HepG2 (cell line): ENCODE data around the gene HYAL2. TPM values are rescaled to one million over a fixed set of nuclear protein-coding genes. Genes with fewer than 3 reads are reported as not detected.
A peak's percentile ranks its signal among the peaks of the same experiment; 100 is the strongest.

ENCODE experiments used
- DNMT3B ChIP-seq: conservative IDR thresholded peaks from 2 replicates; pipeline ENCODE4 v1.6.1; 2016; ENCODE audit warnings: missing biosample characterization, control low read depth
- ERF ChIP-seq: IDR thresholded peaks from 2 replicates; pipeline ENCODE4 v1.6.1; 2018; ENCODE audit warnings: missing biosample characterization, missing genetic modification reagents
- ETS1 ChIP-seq: sonication (generic); formaldehyde crosslinking; IDR thresholded peaks from 2 replicates; pipeline ENCODE4 v1.4.0; 2020; ENCODE audit warnings: missing genetic modification reagents
- HOXD1 ChIP-seq: sonication (generic); formaldehyde crosslinking; IDR thresholded peaks from 2 replicates; pipeline ENCODE4 v1.5.0; 2020; ENCODE audit warnings: missing genetic modification reagents
- KDM1A ChIP-seq: IDR thresholded peaks from 2 replicates; pipeline ENCODE4 v1.6.1; 2016; ENCODE audit warnings: missing compliant biosample characterization
- KDM5B ChIP-seq: sonication (generic); formaldehyde crosslinking; IDR thresholded peaks from 2 replicates; pipeline ENCODE4 v1.4.0; 2020; ENCODE audit warnings: missing genetic modification reagents, mild to moderate bottlenecking, borderline replicate concordance
- KLF13 ChIP-seq: sonication (generic); formaldehyde crosslinking; IDR thresholded peaks from 2 replicates; pipeline ENCODE4 v1.4.0; 2020; ENCODE audit warnings: mild to moderate bottlenecking, missing genetic modification reagents
- MLXIP ChIP-seq: sonication (generic); formaldehyde crosslinking; IDR thresholded peaks from 2 replicates; pipeline ENCODE4 v1.9.0; 2021; ENCODE audit warnings: missing genetic modification reagents, borderline replicate concordance
- MYNN ChIP-seq: sonication (generic); formaldehyde crosslinking; IDR thresholded peaks from 2 replicates; pipeline ENCODE4 v1.4.0; 2020; ENCODE audit warnings: mild to moderate bottlenecking, low read depth, missing genetic modification reagents
- NFKBIZ ChIP-seq: IDR thresholded peaks from 2 replicates; pipeline ENCODE4 v1.6.1; 2018; ENCODE audit warnings: missing genetic modification reagents, missing compliant biosample characterization
- NFYC ChIP-seq: IDR thresholded peaks from 2 replicates; pipeline ENCODE4 v1.6.1; 2016; ENCODE audit warnings: missing genetic modification reagents, missing compliant biosample characterization
- PAF1 ChIP-seq: IDR thresholded peaks from 2 replicates; pipeline ENCODE4 v1.6.1; 2016; ENCODE audit warnings: missing genetic modification reagents, missing compliant biosample characterization
- POGZ ChIP-seq: sonication (generic); formaldehyde crosslinking; IDR thresholded peaks from 2 replicates; pipeline ENCODE4 v1.4.0; 2020; ENCODE audit warnings: mild to moderate bottlenecking, missing genetic modification reagents
- RARA ChIP-seq: IDR thresholded peaks from 2 replicates; pipeline ENCODE4 v1.6.1; 2016; ENCODE audit warnings: missing genetic modification reagents, missing compliant biosample characterization
- SETDB1 ChIP-seq: sonication (generic); formaldehyde crosslinking; IDR thresholded peaks from 2 replicates; pipeline ENCODE4 v1.5.1; 2020; ENCODE audit warnings: missing genetic modification reagents, mild to moderate bottlenecking, borderline replicate concordance
- SKIL ChIP-seq: sonication (generic); formaldehyde crosslinking; IDR thresholded peaks from 2 replicates; pipeline ENCODE4 v1.8.0; 2022; ENCODE audit warnings: missing genetic modification reagents, mild to moderate bottlenecking, moderate library complexity, borderline replicate concordance
- SMAD3 ChIP-seq: sonication (generic); formaldehyde crosslinking; IDR thresholded peaks from 2 replicates; pipeline ENCODE4 v1.4.0; 2020; ENCODE audit warnings: missing genetic modification reagents
- ZBTB37 ChIP-seq: sonication (generic); formaldehyde crosslinking; IDR thresholded peaks from 2 replicates; pipeline ENCODE4 v1.4.0; 2020; ENCODE audit warnings: mild to moderate bottlenecking, missing genetic modification reagents
- ZFP62 ChIP-seq: sonication (generic); formaldehyde crosslinking; IDR thresholded peaks from 2 replicates; pipeline ENCODE4 v1.4.0; 2020; ENCODE audit warnings: missing genetic modification reagents
- ZNF816 ChIP-seq: sonication (generic); formaldehyde crosslinking; IDR thresholded peaks from 2 replicates; pipeline ENCODE4 v1.8.0; 2022; ENCODE audit warnings: missing genetic modification reagents, mild to moderate bottlenecking, borderline replicate concordance
- ZSCAN25 ChIP-seq: sonication (generic); formaldehyde crosslinking; IDR thresholded peaks from 2 replicates; pipeline ENCODE4 v1.8.0; 2022; ENCODE audit warnings: mild to moderate bottlenecking, missing genetic modification reagents
- ZSCAN31 ChIP-seq: sonication (generic); formaldehyde crosslinking; IDR thresholded peaks from 2 replicates; pipeline ENCODE4 v1.5.0; 2020; ENCODE audit warnings: low read depth, mild to moderate bottlenecking, missing genetic modification reagents
- ZSCAN9 ChIP-seq: IDR thresholded peaks from 2 replicates; pipeline ENCODE4 v1.6.1; 2016; ENCODE audit warnings: borderline replicate concordance
- polyA plus RNA-seq, 8 experiments: library from polyadenylated mRNA; depleted of rRNA in 3 of 8; stranded (reverse) in 7 of 8; unstranded in 1 of 8; fragments of >200 nt; fragmentation: Illumina TruSeq in 4 of 8; extraction: Trizol in 4 of 8; gene quantifications; 2 replicates each; pipeline versions ENCODE4 v1.2.1 to v1.2.3, GENCODE V29; 2011 to 2016; ENCODE audit warnings: low read depth in 4 of 8, missing spikeins in 1 of 8, mixed read lengths in 1 of 8; ENCODE audit not compliant: insufficient read depth in 1 of 8
- total RNA-seq, 5 experiments: library from RNA; depleted of rRNA; stranded (reverse); fragments of >200 nt; fragmentation: Illumina TruSeq; extraction: Trizol; gene quantifications; 2 replicates each; pipeline ENCODE4 v1.2.3, GENCODE V29; 2016; ENCODE audit warnings: low read depth in 1 of 5

Gene HYAL2
- total and polyA plus RNA-seq, 2 of the 13 experiments (the other 11 are each of a cell fraction or from before 2014, with no cell fraction given) = 76.2 to 102 TPM

- TF ChIP-seq MYNN (CRISPR knock-in tag) (no peak), RARA (CRISPR knock-in tag) (peak; percentile 10; the same call in 1 of the 2 replicates), KDM5B (CRISPR knock-in tag) (peak; percentile 62; the same call in 1 of the 2 replicates), POGZ (CRISPR knock-in tag) (peak; percentile 56), ZSCAN31 (CRISPR knock-in tag) (peak; percentile 88), SETDB1 (CRISPR knock-in tag) (no peak), ZSCAN9 (CRISPR knock-in tag) (peak; percentile 80; the same call in 1 of the 2 replicates), KLF13 (CRISPR knock-in tag) (peak; percentile 83; the same call in 1 of the 2 replicates), ZBTB37 (CRISPR knock-in tag) (peak; percentile 60), HOXD1 (peak; percentile 64; the same call in 1 of the 2 replicates), NFYC (CRISPR knock-in tag) (no peak), ZNF816 (peak; percentile 92; the same call in 1 of the 2 replicates), ZFP62 (CRISPR knock-in tag) (no peak), PAF1 (CRISPR knock-in tag) (no peak), KDM1A (CRISPR knock-in tag) (peak; percentile 30; the same call in 1 of the 2 replicates), ETS1 (CRISPR knock-in tag) (no peak), SMAD3 (no peak; the same call in 1 of the 2 replicates), NFKBIZ (CRISPR knock-in tag) (peak; percentile 58), MLXIP (CRISPR knock-in tag) (0 out of 2 replicates have a peak, but pooled peaks have one; percentile 28), ERF (CRISPR knock-in tag) (peak; percentile 70), SKIL (CRISPR knock-in tag) (no peak), ZSCAN25 (peak; percentile 89; the same call in 1 of the 2 replicates), DNMT3B (CRISPR knock-in tag) (no peak)
These were observed 19.3 kb downstream of the HYAL2 start, which contains the start of gene HYAL1 (continued) for GRCh38 chr3:50303013-50303815.
